Glutamatergic neuron (in vitro differentiated cells): ENCODE measurements around the gene PTPRN2. TPM values are rescaled to one million over a fixed set of nuclear protein-coding genes. Genes with fewer than 3 reads are reported as not detected.

ENCODE experiments used
- DNase-seq: peaks from one replicate; pipeline ENCODE4 v3.0.0; 2022
- H3K27ac Mint-ChIP-seq: one replicate; pipeline ENCODE4 v1.8.0; 2020; ENCODE audit warnings: mild to moderate bottlenecking, mixed read lengths, inconsistent platforms; ENCODE audit not compliant: unreplicated experiment
- H3K27me3 Mint-ChIP-seq: one replicate; pipeline ENCODE4 v1.8.0; 2020; ENCODE audit warnings: mild to moderate bottlenecking, moderate library complexity, mixed read lengths, inconsistent platforms; ENCODE audit not compliant: unreplicated experiment
- H3K36me3 Mint-ChIP-seq: one replicate; pipeline ENCODE4 v1.8.0; 2020; ENCODE audit warnings: mild to moderate bottlenecking, mixed read lengths, inconsistent platforms; ENCODE audit not compliant: unreplicated experiment
- H3K4me1 Mint-ChIP-seq: one replicate; pipeline ENCODE4 v1.8.0; 2020; ENCODE audit warnings: mild to moderate bottlenecking, low read depth, mixed read lengths, inconsistent platforms; ENCODE audit not compliant: unreplicated experiment
- H3K4me3 Mint-ChIP-seq: one replicate; pipeline ENCODE4 v1.8.0; 2020; ENCODE audit warnings: mild to moderate bottlenecking, mixed read lengths, inconsistent platforms; ENCODE audit not compliant: unreplicated experiment
- H3K9me3 Mint-ChIP-seq: one replicate; pipeline ENCODE4 v1.8.0; 2020; ENCODE audit warnings: mild to moderate bottlenecking, moderate library complexity, mixed read lengths, inconsistent platforms; ENCODE audit not compliant: unreplicated experiment
- CTCF ChIP-seq: fragments of 200-600 bp; sonication (generic); IDR thresholded peaks from one replicate; pipeline ENCODE4 v1.5.0; 2021; ENCODE audit not compliant: partially characterized antibody, unreplicated experiment
- total RNA-seq: library from RNA; stranded (reverse); fragmentation: NEBNext Ultra II Directional; extraction: Animal tissue kit (Norgen Biotek cat#: 25700); gene quantifications from one replicate; pipeline ENCODE4 v1.2.1, GENCODE V29; 2021; ENCODE audit not compliant: unreplicated experiment

PTPRN2 gene
- total RNA-seq, 1 donor from 2014 or later: 49.0 TPM

DNA sequence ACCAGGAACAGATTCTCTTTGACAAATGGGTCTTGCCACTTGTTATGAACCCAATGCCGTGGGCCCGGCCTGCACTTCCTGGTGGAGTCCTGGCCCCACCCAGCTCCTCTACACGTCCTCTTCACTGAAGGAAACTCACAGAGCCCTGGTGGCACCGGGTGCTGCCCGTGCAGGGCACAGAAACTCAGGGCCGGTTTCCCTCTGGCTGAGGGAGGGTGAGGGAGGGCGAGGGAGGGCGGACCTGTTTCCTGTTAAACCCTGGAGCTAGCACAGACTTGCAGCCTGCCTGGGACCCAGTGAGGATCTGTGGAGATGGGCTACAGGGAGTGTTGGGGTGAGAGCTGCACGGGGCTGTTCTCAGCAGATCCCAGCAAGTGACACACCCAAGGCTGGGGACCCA, 596.3 kb downstream of the PTPRN2 start:
- no peaks in the 10 kb centered on the region for H3K36me3 Mint-ChIP-seq

DNA sequence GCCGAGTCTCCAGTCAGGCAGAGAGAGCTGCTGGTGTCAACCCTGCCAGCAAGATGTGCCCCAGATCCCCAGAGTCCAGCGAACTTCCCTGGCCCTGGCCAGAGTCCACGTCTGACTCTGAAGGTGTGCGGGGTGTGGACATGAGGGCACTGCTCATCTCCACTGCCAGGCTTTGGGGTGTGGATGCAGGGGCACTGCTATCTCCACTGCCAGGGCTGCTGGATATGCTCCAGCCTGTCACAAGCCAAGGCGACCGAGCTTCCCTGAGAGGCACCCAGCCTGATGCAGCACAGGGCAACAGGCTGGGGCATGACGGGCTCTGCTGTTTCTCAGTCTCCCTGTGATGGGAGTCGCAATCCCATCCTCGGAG, 596.8 kb downstream of the PTPRN2 start:
- no peak overlapping the region for H3K27ac Mint-ChIP-seq
- DNase-seq: no peak
- TF ChIP-seq CTCF: no peak
- H3K36me3 Mint-ChIP-seq: no peaks in the 10 kb centered on the region
- no peak overlapping the region for H3K4me3 Mint-ChIP-seq
- H3K4me1 Mint-ChIP-seq: peaks cover 10% of the 10 kb centered on the region
- H3K9me3 Mint-ChIP-seq: peaks cover 25% of the 10 kb centered on the region
- H3K27me3 Mint-ChIP-seq: peaks cover 12% of the 10 kb centered on the region

More for the DNA sequence above, 596.3 kb downstream of the PTPRN2 start:
- peaks cover 10% of the 10 kb centered on the region for H3K4me1 Mint-ChIP-seq
- peaks cover 14% of the 10 kb centered on the region for H3K27me3 Mint-ChIP-seq
- TF ChIP-seq CTCF: no peak
- H3K9me3 Mint-ChIP-seq: peaks cover 28% of the 10 kb centered on the region
- H3K27ac Mint-ChIP-seq: no peak overlapping the region
- no peak overlapping the region for H3K4me3 Mint-ChIP-seq
- DNase-seq: no peak

DNA sequence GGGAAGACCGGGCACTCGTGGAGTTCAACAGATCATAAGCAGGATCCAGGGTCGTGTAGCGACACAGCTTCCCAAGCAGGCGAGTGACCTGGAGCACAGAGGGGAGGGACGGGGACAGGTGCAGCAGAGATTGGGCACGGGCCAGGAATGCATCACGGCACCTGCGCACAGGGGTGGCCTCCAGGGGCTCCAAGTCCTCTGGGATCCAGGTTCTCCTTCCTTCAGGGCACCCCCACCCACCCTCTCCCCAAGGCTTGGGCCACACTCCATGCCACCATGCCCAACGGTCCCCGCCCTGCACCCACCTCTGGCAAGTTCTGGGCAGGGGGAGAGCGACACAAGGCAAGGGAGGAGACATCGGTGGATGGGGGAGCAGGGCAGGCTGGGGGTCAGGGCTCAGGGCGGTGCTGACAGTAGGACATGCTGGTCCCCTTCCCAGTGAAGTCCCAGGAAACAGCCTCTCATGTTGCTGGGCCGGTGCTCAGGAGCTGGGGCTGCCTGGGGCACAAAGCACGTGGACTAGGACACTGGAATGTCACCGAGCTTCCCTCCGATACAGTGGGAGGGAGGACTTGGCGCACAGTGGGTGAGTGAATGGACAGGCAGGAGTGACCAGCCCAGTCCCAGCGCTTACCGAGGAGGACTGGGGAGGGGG, 597.3 kb downstream of the PTPRN2 start:
- no peak overlapping the region for H3K27ac Mint-ChIP-seq
- H3K4me1 Mint-ChIP-seq: peaks cover 10% of the 10 kb centered on the region
- no peak for TF ChIP-seq CTCF
- peaks cover 12% of the 10 kb centered on the region for H3K27me3 Mint-ChIP-seq
- peaks cover under 1% of the 10 kb centered on the region for H3K36me3 Mint-ChIP-seq
- H3K9me3 Mint-ChIP-seq: peaks cover 23% of the 10 kb centered on the region
- H3K4me3 Mint-ChIP-seq: no peak overlapping the region
- DNase-seq: no peak

DNA sequence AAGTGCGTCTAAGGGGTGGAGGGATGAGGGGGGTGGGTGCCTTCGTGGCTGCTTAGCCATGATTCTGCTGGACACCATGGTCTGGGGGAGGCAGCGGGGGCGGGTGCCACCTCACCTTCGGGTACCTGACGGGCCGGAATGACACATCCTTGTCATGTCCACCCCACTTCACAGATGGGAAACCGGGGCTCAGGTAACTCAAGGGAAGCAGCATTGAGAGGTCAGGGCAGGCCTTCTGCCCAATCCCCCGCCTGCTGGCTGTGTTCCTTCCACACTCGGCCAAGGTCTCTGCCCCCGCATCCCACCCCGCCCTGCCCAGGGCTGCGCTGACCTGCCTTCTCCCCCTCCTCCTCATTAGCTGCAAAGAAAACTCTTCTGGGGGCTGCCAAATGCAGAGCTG, 598.0 kb downstream of the PTPRN2 start:
- H3K4me3 Mint-ChIP-seq: no peak overlapping the region
- H3K36me3 Mint-ChIP-seq: peaks cover 6% of the 10 kb centered on the region
- DNase-seq: no peak
- no peak overlapping the region for H3K27ac Mint-ChIP-seq
- H3K4me1 Mint-ChIP-seq: peaks cover 10% of the 10 kb centered on the region
- TF ChIP-seq CTCF: no peak
- peaks cover 22% of the 10 kb centered on the region for H3K9me3 Mint-ChIP-seq
- H3K27me3 Mint-ChIP-seq: peaks cover 16% of the 10 kb centered on the region

DNA sequence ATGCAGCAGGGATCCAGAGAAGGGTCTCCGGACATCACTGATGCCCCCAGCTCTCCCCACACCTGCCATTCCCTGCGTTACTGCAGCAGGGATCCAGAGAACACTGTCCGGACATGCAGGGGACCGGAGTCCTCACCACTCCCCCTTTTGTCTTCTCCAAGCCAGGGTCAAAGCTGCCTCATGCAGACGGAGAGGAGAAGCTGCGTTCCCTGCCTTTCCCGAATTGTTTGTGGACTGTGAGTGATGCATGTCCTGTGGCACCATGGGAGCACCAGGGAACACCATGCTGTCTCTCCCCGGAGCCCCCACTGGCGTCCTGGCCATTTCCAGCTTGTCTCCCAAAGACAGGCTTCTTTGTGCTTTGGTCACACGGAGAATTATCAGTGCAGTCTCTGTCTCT, 599.7 kb downstream of the PTPRN2 start:
- Mint-ChIP-seq H3K27me3 (peaks cover 13% of the 10 kb centered on the region), H3K36me3 (peaks cover 6% of the 10 kb centered on the region), H3K27ac (no peak overlapping the region), H3K9me3 (peaks cover 22% of the 10 kb centered on the region), H3K4me3 (no peak overlapping the region), H3K4me1 (peaks cover 6% of the 10 kb centered on the region)
- no peak for TF ChIP-seq CTCF
- DNase-seq: no peak
